Measurements from ENCODE around the gene SIX2.

Gene SIX2

GRCh38 chr2:44979581-44979980 lies 29.7 kb downstream of the SIX2 start:
- Histone ChIP-seq H3K79me2 (ENCODE audit: insufficient read depth, low read length) (no peaks in the 10 kb centered on the region), H3K9me3 (ENCODE audit: insufficient read depth, low read depth, low read length) (no peaks in the 10 kb centered on the region), H3K9ac (ENCODE audit: low read depth, low read length, poor library complexity, severe bottlenecking) (no peak overlapping the region), H3K4me2 (ENCODE audit: low read depth, low read length, poor library complexity, severe bottlenecking) (no peak overlapping the region), H4K20me1 (ENCODE audit: insufficient read depth, low read length, poor library complexity, severe bottlenecking) (no peaks in the 10 kb centered on the region), H3K36me3 (ENCODE audit: insufficient read depth, low read length) (no peaks in the 10 kb centered on the region), H3K27me3 (ENCODE audit: insufficient read depth, low read length, poor library complexity, severe bottlenecking) (no peaks in the 10 kb centered on the region), H3K9me2 (replicated peaks; ENCODE audit: low read depth, low read length) (no peaks in the 10 kb centered on the region), H3K4me1 (ENCODE audit: insufficient read depth, low read length, poor library complexity, severe bottlenecking) (no peaks in the 10 kb centered on the region), H2AFZ (ENCODE audit: low read length) (no peak overlapping the region), H3F3A (ENCODE audit: low read depth) (no peaks in the 10 kb centered on the region), H3K4me3 (ENCODE audit: low read length, poor library complexity, severe bottlenecking) (no peak overlapping the region)
- TF ChIP-seq CTCF (conservative IDR thresholded peaks at IDR 0.05; ENCODE audit: low read length) (no peak), EZH2phosphoT487 (IDR thresholded peaks at IDR 0.05; ENCODE audit: borderline replicate concordance) (no peak)

- H3K4me2 ChIP-seq (ENCODE audit: low read depth, low read length, poor library complexity, severe bottlenecking), result no peak overlapping the region
- no peak overlapping the region for H3K4me3 ChIP-seq (ENCODE audit: low read length, poor library complexity, severe bottlenecking)
- H2AFZ ChIP-seq (ENCODE audit: low read length), result no peak overlapping the region
These were observed 33.4 kb downstream of the SIX2 start for GRCh38 chr2:44975571-44976450.

GRCh38 chr2:44974064-44974715 lies 35.1 kb downstream of the SIX2 start:
- Histone ChIP-seq H2AFZ (ENCODE audit: low read length) (no peak overlapping the region), H3F3A (ENCODE audit: low read depth) (no peaks in the 10 kb centered on the region), H3K79me2 (ENCODE audit: insufficient read depth, low read length) (no peaks in the 10 kb centered on the region), H3K27me3 (ENCODE audit: insufficient read depth, low read length, poor library complexity, severe bottlenecking) (no peaks in the 10 kb centered on the region), H3K9me2 (replicated peaks; ENCODE audit: low read depth, low read length) (no peaks in the 10 kb centered on the region), H3K4me1 (ENCODE audit: insufficient read depth, low read length, poor library complexity, severe bottlenecking) (no peaks in the 10 kb centered on the region), H4K20me1 (ENCODE audit: insufficient read depth, low read length, poor library complexity, severe bottlenecking) (no peaks in the 10 kb centered on the region), H3K4me2 (ENCODE audit: low read depth, low read length, poor library complexity, severe bottlenecking) (no peak overlapping the region), H3K9me3 (ENCODE audit: insufficient read depth, low read depth, low read length) (no peaks in the 10 kb centered on the region), H3K36me3 (ENCODE audit: insufficient read depth, low read length) (no peaks in the 10 kb centered on the region), H3K9ac (ENCODE audit: low read depth, low read length, poor library complexity, severe bottlenecking) (no peak overlapping the region), H3K4me3 (ENCODE audit: low read length, poor library complexity, severe bottlenecking) (no peak overlapping the region)
- peak; percentile 84 for TF ChIP-seq CTCF (conservative IDR thresholded peaks at IDR 0.05; ENCODE audit: low read length)
- TF ChIP-seq EZH2phosphoT487 (IDR thresholded peaks at IDR 0.05; ENCODE audit: borderline replicate concordance), result no peak

More at GRCh38 chr2:44975571-44976450, 33.4 kb downstream of the SIX2 start:
- no peak overlapping the region for H3K9ac ChIP-seq (ENCODE audit: low read depth, low read length, poor library complexity, severe bottlenecking)
- no peaks in the 10 kb centered on the region for H3K9me2 ChIP-seq (replicated peaks; ENCODE audit: low read depth, low read length)
- H4K20me1 ChIP-seq (ENCODE audit: insufficient read depth, low read length, poor library complexity, severe bottlenecking), result no peaks in the 10 kb centered on the region
- no peaks in the 10 kb centered on the region for H3K36me3 ChIP-seq (ENCODE audit: insufficient read depth, low read length)
- no peaks in the 10 kb centered on the region for H3F3A ChIP-seq (ENCODE audit: low read depth)
- H3K9me3 ChIP-seq (ENCODE audit: insufficient read depth, low read depth, low read length), result no peaks in the 10 kb centered on the region
- no peaks in the 10 kb centered on the region for H3K79me2 ChIP-seq (ENCODE audit: insufficient read depth, low read length)
- TF ChIP-seq CTCF (conservative IDR thresholded peaks at IDR 0.05; ENCODE audit: low read length), result no peak
- no peaks in the 10 kb centered on the region for H3K4me1 ChIP-seq (ENCODE audit: insufficient read depth, low read length, poor library complexity, severe bottlenecking)
- H3K27me3 ChIP-seq (ENCODE audit: insufficient read depth, low read length, poor library complexity, severe bottlenecking), result no peaks in the 10 kb centered on the region
